PFSK-1 (cell line): ENCODE data around the gene MRPL52.

ENCODE experiments used
- FOXP2 ChIP-seq: optimal IDR thresholded peaks from 2 replicates; pipeline ENCODE3; 2011; ENCODE audit warnings: borderline replicate concordance, control low read depth, inconsistent platforms; ENCODE audit not compliant: insufficient read depth; ENCODE audit errors: extremely low read length, extremely low read depth
- POLR2AphosphoS5 ChIP-seq: IDR thresholded peaks from 2 replicates; pipeline ENCODE4 v1.6.1; 2012; ENCODE audit warnings: low read depth, mild to moderate bottlenecking, control low read depth, low read length, moderate library complexity
- SIN3A ChIP-seq: IDR thresholded peaks from 2 replicates; pipeline ENCODE4 v1.6.1; 2012; ENCODE audit warnings: mild to moderate bottlenecking, low read length, moderate library complexity, borderline replicate concordance; ENCODE audit not compliant: insufficient read depth
- TAF1 ChIP-seq: IDR thresholded peaks from 2 replicates; pipeline ENCODE4 v1.6.1; 2012; ENCODE audit warnings: low read length, control low read depth, borderline replicate concordance; ENCODE audit not compliant: insufficient read depth
- TF ChIP-seq, protein P1 (sequence below), 2 experiments: IDR thresholded peaks; 2 replicates each; pipeline versions ENCODE4 v1.6.1 to v1.8.0; 2011 to 2012; ENCODE audit warnings: low read depth in 2 of 2, low read length in 2 of 2, control low read depth in 1 of 2, inconsistent platforms in 1 of 2, mild to moderate bottlenecking in 1 of 2, moderate library complexity in 1 of 2; ENCODE audit not compliant: insufficient read depth in 1 of 2

MRPL52 gene

DNA sequence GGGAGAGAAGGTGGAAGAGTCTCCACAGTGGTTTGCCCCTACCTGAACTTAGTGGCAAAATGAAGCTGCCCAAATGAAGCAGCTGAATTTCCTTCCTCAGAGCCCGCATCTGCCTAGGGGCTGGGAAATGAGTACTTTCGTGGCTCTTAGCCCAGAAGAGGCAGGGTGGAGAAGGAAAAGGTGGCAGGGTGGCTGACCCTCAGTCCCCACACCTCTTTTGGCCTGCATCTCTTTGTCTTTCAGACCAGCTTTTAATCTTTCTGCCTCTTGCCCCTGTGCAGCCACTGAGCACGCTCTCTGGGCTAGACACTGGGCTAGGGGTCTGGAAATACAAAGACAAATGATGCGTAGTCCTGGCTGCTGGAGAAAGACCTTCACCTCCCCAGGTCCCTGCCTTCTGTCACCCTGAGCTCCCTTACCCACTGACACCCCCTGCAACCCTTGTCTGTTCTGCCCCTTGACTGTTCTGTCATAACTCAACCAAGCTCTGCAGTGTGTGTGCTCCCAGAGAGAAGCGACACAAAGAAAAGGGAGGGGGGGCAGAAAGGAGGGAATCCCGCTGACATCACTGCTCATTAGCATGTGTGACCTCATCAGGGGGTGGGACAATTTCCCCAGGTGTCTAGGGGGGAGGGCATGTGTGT, 53.0 kb downstream of the MRPL52 start:
- TF ChIP-seq FOXP2 (no peak), SIN3A (no peak), TAF1 (no peak)
- TF ChIP-seq, protein P1, sequence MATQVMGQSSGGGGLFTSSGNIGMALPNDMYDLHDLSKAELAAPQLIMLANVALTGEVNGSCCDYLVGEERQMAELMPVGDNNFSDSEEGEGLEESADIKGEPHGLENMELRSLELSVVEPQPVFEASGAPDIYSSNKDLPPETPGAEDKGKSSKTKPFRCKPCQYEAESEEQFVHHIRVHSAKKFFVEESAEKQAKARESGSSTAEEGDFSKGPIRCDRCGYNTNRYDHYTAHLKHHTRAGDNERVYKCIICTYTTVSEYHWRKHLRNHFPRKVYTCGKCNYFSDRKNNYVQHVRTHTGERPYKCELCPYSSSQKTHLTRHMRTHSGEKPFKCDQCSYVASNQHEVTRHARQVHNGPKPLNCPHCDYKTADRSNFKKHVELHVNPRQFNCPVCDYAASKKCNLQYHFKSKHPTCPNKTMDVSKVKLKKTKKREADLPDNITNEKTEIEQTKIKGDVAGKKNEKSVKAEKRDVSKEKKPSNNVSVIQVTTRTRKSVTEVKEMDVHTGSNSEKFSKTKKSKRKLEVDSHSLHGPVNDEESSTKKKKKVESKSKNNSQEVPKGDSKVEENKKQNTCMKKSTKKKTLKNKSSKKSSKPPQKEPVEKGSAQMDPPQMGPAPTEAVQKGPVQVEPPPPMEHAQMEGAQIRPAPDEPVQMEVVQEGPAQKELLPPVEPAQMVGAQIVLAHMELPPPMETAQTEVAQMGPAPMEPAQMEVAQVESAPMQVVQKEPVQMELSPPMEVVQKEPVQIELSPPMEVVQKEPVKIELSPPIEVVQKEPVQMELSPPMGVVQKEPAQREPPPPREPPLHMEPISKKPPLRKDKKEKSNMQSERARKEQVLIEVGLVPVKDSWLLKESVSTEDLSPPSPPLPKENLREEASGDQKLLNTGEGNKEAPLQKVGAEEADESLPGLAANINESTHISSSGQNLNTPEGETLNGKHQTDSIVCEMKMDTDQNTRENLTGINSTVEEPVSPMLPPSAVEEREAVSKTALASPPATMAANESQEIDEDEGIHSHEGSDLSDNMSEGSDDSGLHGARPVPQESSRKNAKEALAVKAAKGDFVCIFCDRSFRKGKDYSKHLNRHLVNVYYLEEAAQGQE (IDR thresholded peaks at IDR 0.05; ENCODE audit: insufficient read depth in 1 of 2, low read depth in 2 of 2, low read length in 2 of 2): no peak

DNA sequence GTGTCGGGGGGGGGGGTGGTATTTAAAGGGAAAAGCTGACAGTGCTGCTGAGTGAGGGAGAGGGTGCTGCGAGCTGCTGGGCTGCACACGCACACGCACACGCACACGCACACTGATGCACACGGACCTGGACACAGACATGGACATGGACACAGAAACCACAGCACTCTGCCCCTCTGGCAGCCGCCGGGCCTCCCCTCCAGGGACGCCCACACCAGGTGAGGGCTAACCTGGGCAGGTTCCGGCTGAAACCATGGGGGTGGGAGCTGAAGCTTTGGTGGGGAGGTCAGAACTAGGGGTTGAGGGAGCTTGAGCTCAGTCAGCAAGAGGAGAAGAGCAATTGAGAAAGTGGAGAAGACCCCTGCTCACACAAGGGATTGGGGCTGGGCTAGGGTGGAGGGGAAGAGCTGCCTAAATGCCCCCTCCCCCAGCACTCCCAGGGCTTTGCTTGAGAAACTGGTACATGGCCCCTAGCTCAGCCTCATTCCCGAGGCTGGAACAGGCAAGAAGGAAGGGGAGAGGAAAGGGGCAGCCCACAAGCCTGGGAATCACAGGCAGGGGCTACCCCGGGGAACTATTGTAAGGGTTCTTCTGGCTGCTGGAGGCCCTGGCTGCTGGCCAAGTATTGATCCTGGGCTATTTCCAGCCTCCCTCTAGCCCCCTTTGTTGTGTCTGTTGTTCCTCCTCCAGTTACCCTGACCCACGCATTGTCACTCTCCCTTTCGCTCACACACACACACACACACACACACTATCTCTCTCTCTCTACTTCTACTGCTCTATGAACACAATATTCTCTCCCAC, 53.7 kb downstream of the MRPL52 start, which contains the start of gene REM2:
Gene REM2 (plus strand): TSS at position 50 of the 804 bp plus-strand sequence. CDS start 66 bp downstream, at position 116.
- TF ChIP-seq TAF1 (no peak), POLR2AphosphoS5 (no peak), SIN3A (no peak), FOXP2 (no peak)
- TF ChIP-seq, protein P1 (IDR thresholded peaks at IDR 0.05; ENCODE audit: insufficient read depth in 1 of 2, low read depth in 2 of 2, low read length in 2 of 2): no peak

DNA sequence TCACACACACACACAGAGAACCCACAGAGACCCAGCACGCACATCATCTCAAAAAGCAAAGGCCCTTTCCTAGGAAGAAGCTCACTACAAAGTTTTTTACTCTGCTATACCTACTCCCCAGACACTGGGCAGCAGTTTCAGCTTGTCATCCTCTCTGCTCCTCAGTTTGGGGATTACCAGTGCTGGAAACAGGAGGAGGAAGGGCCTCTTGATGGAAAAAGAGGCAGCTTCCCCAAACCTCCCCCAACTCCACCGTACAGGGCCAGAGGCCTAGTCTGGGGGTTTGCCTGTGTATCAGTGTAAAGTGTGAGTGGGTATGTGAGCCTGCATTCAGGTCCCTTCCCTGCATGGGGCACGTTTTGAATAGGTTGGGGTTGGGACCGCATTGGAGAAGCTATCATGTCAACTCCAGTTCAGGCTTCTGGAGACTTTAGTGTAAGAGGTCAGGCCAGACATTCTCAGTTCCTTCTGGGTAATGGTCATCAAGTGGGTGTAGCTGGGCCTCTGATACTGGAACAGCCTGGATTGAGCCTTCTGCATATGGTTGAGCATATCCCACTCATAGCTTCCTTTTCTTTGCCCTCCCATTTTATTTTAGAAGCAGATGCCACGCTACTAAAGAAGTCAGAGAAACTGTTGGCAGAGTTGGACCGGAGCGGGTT, 54.5 kb downstream of the MRPL52 start:
- TF ChIP-seq TAF1 (no peak), FOXP2 (no peak), SIN3A (no peak), POLR2AphosphoS5 (no peak)
- TF ChIP-seq, protein P1 (IDR thresholded peaks at IDR 0.05; ENCODE audit: insufficient read depth in 1 of 2, low read depth in 2 of 2, low read length in 2 of 2): no peak
